HG03025 (cell line): ENCODE data around the gene NMNAT1.
"Not testable (repeated sequence)": the region's sequence is repeated elsewhere in the genome, so short reads cannot be mapped to it uniquely, and the experiment has no call there.

Experiments
- ATAC-seq: cut with Tn5 transposase; IDR thresholded peaks from one replicate; pipeline ENCODE4 v1.9.1; 2021; ENCODE audit warnings: mild to moderate bottlenecking, moderate library complexity; ENCODE audit not compliant: unreplicated experiment, low FRiP score

NMNAT1 gene

DNA sequence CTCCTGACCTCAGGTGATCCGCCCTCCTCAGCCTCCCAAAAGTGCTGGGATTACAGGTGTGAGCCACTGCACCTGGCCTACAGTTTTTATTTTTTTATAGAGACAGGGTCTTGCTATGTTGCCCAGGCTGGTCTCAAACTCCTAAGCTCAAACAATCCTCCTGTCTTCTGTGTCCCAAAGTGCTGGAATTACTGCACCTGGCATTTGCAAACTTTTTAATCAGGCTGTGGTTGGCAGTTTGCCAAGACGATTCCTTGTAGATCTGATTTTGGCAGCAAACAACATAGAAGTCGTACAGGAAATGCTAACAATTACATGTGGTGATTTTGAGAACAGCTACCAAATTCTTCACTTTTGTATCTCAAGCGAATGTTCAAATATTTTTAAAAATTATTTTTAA lies 63.9 kb downstream of the NMNAT1 start:
- ATAC-seq = no peak

DNA sequence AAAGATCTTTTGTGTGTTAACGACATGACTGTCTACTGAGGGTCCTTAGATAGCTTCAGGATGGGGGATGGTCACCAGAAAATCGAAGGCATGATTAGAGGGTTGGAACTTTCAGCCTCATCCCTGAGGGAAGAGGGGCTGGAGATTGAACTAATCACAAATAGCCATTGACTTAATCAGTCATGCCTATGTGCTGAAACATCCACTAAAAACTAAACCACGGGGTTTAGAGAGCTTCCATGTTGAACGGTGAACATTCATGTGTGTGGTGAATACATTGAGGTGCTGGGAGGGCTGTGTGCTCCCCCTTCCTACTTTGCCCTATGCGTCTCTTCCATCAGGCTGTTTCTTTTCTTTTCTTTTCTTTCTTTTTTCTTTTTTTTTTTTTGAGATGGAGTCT lies 70.7 kb downstream of the NMNAT1 start:
- ATAC-seq = no peak

DNA sequence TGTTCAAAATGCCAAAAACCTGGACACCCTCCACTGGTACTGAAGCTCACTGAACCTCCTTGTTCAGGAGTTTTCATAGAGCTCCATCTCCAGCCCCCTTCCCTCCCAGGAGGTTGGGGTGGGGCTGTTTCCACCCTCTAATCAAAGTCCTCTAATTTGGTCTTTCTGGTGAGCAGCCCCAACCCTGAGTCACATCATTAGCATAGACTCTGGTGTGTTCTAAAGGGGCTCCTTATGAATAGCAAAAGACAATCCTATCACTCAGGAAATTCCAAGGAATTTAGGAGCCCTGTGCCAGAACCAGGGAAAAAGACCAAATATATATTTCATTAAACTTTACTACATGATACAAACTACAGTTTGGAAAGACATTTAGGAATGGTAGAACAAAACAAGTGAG lies 76.3 kb downstream of the NMNAT1 start:
- ATAC-seq = no peak

DNA sequence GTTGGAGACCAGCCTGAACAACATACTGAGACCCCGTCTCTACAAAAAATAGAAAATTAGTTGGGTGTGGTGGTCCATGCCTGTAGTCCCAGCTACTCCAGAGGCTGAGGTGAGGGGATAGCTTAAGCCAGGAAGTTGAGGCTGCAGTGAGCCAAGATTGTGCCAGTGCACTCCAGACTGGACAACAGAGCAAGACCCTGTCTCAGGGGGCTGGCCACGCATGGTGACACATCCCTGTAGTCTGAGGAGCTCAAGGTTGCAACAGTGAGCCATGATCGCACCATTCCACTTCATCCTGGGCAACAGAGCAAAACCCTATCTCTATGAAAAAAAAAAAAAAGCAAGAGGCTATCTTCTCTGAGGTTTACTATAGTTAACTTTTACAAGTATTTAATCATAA lies 76.8 kb downstream of the NMNAT1 start:
- no peak for ATAC-seq

DNA sequence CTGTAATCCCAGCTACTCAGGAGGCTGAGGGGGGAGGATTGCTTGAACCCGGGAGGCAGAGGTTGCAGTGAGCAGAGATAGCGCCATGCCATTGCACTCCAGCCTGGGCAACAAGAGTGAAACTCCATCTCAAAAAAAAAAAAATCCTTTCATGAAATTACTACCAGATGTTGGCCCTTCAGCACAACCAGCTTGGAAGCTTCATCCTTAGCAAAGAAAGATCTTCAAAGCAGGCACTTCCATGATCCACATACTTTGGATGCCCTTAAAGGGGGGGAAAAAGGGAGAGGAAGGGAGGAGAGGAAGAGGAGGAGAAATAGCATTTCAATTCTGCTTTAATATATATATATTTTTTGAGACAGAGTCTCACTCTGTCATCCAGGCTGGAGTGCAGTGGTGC lies 77.4 kb downstream of the NMNAT1 start:
- not testable (repeated sequence) for ATAC-seq

DNA sequence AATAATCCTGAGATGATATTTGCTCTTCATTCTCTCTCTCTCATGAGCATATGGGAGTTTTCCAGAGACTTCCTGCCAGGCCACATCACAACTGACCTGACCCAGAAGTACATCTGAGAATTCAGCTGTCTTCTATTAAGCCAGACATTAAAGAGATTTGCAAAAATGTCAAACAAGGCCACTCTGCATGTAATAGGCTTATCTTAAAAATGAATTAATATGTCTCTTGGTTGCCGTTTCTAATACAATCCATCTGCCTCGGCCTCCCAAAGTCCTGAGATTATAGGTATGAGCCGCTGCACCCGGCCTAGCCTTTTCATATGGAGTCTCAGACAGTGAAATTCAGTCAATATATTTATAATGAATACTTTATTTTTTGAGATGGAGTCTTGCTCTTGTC lies 78.7 kb downstream of the NMNAT1 start:
- ATAC-seq = not testable (repeated sequence)

DNA sequence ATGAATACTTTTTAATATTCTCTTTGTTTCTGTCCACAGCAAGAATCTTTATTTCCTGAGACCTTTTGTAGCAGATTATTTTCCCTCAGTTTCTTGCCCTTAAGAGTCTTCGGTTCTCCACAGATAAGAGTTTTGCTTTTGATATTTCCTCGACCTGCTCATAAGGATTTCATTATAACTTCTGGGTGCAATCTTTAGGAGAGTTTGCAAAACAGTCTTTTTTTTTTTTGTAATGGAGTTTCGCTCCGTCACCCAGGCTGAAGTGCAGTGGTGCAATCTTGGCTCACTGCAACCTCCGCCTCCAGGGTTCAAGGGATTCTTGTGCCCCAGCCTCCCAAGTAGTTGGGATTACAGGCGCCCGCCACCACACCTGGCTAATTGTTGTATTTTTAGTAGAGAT lies 79.4 kb downstream of the NMNAT1 start:
- no peak for ATAC-seq

DNA sequence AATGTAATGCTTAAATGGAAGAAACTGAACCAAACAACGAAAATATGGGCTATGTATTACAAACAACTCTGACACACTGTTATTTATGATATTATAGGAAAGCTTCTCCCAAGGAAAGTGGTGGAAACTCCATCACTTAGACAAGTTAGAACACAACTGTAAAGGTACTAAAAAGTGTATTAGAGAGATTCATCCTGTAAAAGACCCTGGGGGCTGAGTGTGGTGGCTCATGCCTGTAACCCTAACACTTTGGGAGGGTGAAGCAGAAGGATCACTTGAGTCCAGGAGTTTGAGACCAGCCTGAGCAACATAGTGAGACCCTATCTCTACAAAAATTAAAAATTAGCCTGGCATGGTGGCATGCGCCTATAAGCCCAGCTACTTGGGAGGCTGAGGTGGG lies 82.1 kb downstream of the NMNAT1 start:
- ATAC-seq = no peak

DNA sequence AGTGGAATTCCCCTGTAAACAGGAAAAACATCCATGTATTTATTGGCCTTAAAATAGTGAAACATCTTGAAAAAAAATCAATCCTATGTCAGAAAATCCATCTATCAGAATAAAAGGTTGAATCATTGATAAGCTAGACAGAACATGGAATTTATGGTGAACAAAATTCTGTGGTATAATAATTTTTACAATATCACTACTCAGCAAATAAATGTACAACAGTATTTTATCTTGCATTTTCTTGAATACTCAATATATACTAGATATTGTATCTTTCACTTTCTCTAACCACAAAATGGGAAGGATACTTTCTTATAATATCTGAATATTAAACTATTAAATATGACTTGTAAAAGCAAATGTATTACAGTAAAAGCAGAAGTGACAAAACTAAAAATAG lies 83.8 kb downstream of the NMNAT1 start:
- ATAC-seq = no peak

DNA sequence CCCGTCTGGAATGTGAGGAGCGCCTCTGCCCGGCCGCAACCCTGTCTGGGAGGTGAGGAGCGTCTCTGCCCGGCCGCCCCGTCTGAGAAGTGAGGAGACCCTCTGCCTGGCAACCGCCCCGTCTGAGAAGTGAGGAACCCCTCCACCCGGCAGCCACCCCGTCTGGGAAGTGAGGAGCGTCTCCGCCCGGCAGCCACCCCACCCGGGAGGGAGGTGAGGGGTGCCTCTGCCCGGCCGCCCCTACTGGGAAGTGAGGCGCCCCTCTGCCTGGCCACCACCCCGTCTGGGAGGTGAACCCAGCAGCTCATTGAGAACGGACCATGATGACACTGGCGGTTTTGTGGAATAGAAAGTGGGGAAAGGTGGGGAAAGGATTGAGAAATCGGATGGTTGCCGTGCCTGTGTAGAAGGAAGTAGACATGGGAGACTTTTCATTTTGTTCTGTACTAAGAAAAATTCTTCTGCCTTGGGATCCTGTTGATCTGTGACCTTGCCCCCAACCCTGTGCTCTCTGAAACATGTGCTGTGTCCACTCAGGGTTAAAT lies 85.8 kb downstream of the NMNAT1 start:
- not testable (repeated sequence) for ATAC-seq

DNA sequence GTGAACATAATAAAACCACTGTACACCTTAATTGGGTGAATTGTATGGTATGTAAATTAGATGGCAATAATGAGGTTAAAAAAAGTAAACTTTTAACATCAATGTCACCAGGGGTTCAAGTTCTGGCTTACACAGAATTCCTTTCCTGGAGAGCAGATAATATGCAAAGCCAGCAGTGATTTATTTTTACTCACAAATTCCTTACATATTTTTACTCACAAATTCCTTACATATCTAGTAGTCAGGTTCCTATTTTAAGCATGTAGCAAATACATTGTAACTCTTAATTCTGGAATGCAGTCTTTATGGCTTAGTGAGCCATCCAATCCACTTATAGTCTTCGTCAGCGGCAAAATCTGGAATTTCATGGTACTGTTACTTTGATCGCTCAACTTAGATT lies 88.2 kb downstream of the NMNAT1 start:
- no peak for ATAC-seq

DNA sequence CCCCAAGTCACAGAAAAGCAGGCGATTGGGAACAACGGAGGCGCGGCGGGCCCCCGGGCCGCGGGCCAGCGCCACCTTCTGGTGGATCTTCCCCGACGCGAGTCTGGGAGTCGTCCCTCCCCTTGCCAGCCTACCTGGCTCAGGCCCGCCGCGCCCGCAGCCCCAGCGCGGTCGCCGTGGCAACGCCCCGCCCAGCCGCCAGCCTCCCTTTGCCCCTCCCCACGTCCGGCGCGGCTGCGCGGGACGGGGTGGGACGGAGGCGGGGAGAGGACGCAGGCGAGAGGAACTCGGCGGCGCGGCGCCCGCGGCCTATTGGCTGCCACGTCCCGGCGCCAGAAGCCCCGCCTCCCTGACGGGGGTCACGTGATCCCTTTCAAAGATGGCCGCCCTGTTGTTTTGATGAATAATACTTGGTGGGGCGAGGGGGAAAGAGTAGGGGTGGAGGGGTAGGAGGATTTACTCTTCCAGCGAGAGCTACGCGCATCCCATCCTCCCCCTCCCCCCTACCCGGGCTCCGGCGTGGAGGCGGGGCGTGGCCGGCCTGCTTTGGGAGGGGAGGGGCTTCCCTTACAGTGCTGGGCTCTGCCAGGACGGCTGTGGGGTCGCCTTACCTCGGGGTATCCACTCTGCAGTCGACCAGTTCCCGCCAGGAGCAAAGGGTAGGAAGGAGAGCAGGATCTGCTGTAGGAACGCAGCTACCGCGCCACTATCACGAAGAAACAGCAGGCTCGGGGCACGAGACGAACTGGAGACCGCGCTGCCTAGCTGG lies 89.5 kb downstream of the NMNAT1 start, which contains the start of gene UBE4B:
UBE4B (plus strand) TSS at position 369 of the 769 bp plus-strand sequence. CDS start 713 bp downstream, outside the sequence.
- peak; percentile 95 for ATAC-seq

DNA sequence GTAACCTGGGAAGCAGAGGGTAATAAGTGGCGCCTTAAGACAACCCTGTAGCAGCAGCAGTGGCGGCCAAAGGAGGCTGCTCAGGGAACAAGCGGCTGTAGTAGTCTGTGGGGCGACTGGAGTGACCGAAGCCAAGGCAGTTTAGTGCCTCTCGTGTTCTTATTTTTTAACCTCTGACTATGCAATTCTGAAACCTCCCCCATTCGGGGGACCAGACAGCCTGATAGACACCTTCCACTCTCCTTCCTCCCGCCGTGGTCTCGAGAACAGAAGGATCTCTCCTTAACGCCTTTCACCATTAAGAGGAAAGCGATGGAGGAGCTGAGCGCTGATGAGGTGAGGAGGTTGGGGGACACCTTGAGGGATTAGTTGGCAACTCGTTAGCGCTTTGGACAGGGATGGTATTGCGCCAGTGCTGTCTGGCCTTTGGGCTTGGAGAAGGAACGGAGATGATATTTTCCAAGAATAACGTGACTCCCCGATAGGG lies 90.1 kb downstream of the NMNAT1 start:
- ATAC-seq = peak; percentile 18
